GM12878 (cell line): Measurements from ENCODE around the gene BZW2. TPM values are rescaled to one million over a fixed set of nuclear protein-coding genes. Genes with fewer than 3 reads are reported as not detected.

Experiments
- ATAC-seq: fragments of 200-7000 bp; cut with Tn5 transposase; 3 replicates; pipeline ENCODE4 v1.9.1; 2020; ENCODE audit warnings: mild to moderate bottlenecking, moderate library complexity
- BruUV-seq: library from RNA; stranded (reverse); fragments of 400-500 nt; replicated peaks from 2 replicates; lab custom pipeline; 2021; lab: Mats Ljungman, UMichigan
- CTCF ChIA-PET: fragments of 300-600 bp; sonication (Branson Sonifier 250); formaldehyde crosslinking; extraction: SDS; loops from one replicate; lab custom pipeline; 2021; ENCODE audit warnings: inconsistent platforms; lab: Yijun Ruan, JAX
- POLR2A ChIA-PET: fragments of 350-600 bp; formaldehyde crosslinking; extraction: SDS; loops from one replicate; lab custom pipeline; 2021; ENCODE audit warnings: inconsistent platforms; lab: Charles Lee
- RAD21 ChIA-PET: fragments of 300-600 bp; sonication (Branson Sonifier 250); formaldehyde crosslinking; loops from one replicate; lab custom pipeline; 2023; ENCODE audit warnings: antibody characterized with exemption; ENCODE audit not compliant: unreplicated experiment; lab: Charles Lee
- SMC1A ChIA-PET: fragments of 300-600 bp; sonication (Branson Sonifier 250); formaldehyde crosslinking; loops from one replicate; lab custom pipeline; 2023; ENCODE audit not compliant: unreplicated experiment, uncharacterized antibody; lab: Charles Lee
- DNase-seq: peaks from one replicate; pipeline ENCODE4 v3.0.0-alpha.2; 2011; ENCODE audit warnings: low read depth, low spot score
- FAIRE-seq: peaks from 3 replicates; lab custom pipeline; 2011; peaks lifted over from hg19 to GRCh38; lab: Jason Lieb, UNC
- H2AFZ ChIP-seq: 2 replicates; pipeline ENCODE4 v1.6.0; 2011; ENCODE audit warnings: low read depth, low read length, control low read depth; ENCODE audit not compliant: control insufficient read depth
- H3K27ac ChIP-seq: 2 replicates; pipeline ENCODE4 v1.5.1; 2011; ENCODE audit warnings: control low read depth; ENCODE audit not compliant: control insufficient read depth, insufficient read depth
- H3K27me3 ChIP-seq, 2 experiments: replicated peaks in 1 of 2; 2 replicates each; pipeline versions ENCODE4 v1.6.0 to v1.6.1; 2011; ENCODE audit warnings: low read length in 1 of 2; ENCODE audit not compliant: control insufficient read depth in 2 of 2, insufficient read depth in 2 of 2
- H3K36me3 ChIP-seq, 2 experiments: 2 replicates each; pipeline ENCODE4 v1.5.1; 2011; ENCODE audit warnings: low read length in 1 of 2; ENCODE audit not compliant: control insufficient read depth in 2 of 2, insufficient read depth in 2 of 2
- H3K4me1 ChIP-seq: 2 replicates; pipeline ENCODE4 v1.6.1; 2011; ENCODE audit warnings: mild to moderate bottlenecking, low read length, moderate library complexity, mixed read lengths; ENCODE audit not compliant: control insufficient read depth, insufficient read depth
- H3K4me2 ChIP-seq: 2 replicates; pipeline ENCODE4 v1.6.0; 2011; ENCODE audit warnings: control low read depth; ENCODE audit not compliant: control insufficient read depth, insufficient read depth
- H3K4me3 ChIP-seq: fragments of 200-600 bp; sonication (generic); 2 replicates; pipeline ENCODE4 v1.5.1; 2016
- H3K79me2 ChIP-seq: 2 replicates; pipeline ENCODE4 v1.6.0; 2011; ENCODE audit warnings: low read length; ENCODE audit not compliant: control insufficient read depth, insufficient read depth
- H3K9ac ChIP-seq: 2 replicates; pipeline ENCODE4 v1.8.0; 2011; ENCODE audit warnings: low read length, control low read depth, mixed read lengths; ENCODE audit not compliant: control insufficient read depth, insufficient read depth
- H3K9me3 ChIP-seq: replicated peaks from 3 replicates; pipeline ENCODE4 v1.5.1; 2011; ENCODE audit warnings: mild to moderate bottlenecking, low read length; ENCODE audit not compliant: control insufficient read depth, insufficient read depth
- H4K20me1 ChIP-seq: 2 replicates; pipeline ENCODE4 v1.6.0; 2011; ENCODE audit not compliant: control insufficient read depth, insufficient read depth
- HDAC2 ChIP-seq: fragments of 200-600 bp; sonication (generic); IDR thresholded peaks from 2 replicates; pipeline ENCODE4 v1.6.1; 2017
- HDAC6 ChIP-seq: fragments of 200-600 bp; sonication (generic); IDR thresholded peaks from one replicate; pipeline ENCODE4 v1.8.0; 2017; ENCODE audit warnings: antibody characterized with exemption; ENCODE audit not compliant: unreplicated experiment
- KLF5 ChIP-seq: fragments of 450-650 bp; IDR thresholded peaks from 2 replicates; pipeline ENCODE4 v1.6.1; 2014; ENCODE audit warnings: mild to moderate bottlenecking; ENCODE audit not compliant: partially characterized antibody
- NR2C1 ChIP-seq: fragments of 450-650 bp; IDR thresholded peaks from 2 replicates; pipeline ENCODE4 v1.6.1; 2017; ENCODE audit warnings: antibody characterized with exemption, mild to moderate bottlenecking, moderate library complexity
- SIN3A ChIP-seq: IDR thresholded peaks from 2 replicates; pipeline ENCODE4 v1.6.1; 2012; ENCODE audit warnings: low read depth, low read length, improper control_type of control experiment
- TARDBP ChIP-seq: IDR thresholded peaks from 2 replicates; pipeline ENCODE4 v1.6.1; 2016; ENCODE audit warnings: borderline replicate concordance
- WGBS: methylation state at CpG from one replicate; pipeline ENCODE4 v1.1.6; 2016; ENCODE audit warnings: low lambda C conversion rate; ENCODE audit not compliant: insufficient replicate concordance, insufficient coverage; ENCODE audit errors: missing lambda C conversion rate; 5-methylcytosine and 5-hydroxymethylcytosine counted together
- in situ Hi-C: fragments of 300-500 bp; cut with MboI; formaldehyde crosslinking; loops from 9 replicates; pipeline ENCODE4 v1.14.3; 2018; ENCODE audit warnings: mixed read lengths
- intact Hi-C: fragments of 100-400 bp; cut with micrococcal nuclease; formaldehyde crosslinking; loops from one replicate; pipeline ENCODE4 v1.14.2; 2022; ENCODE audit not compliant: unreplicated experiment
- polyA plus RNA-seq, 11 experiments: library from polyadenylated mRNA; depleted of rRNA in 4 of 11; unstranded in 6 of 11; stranded (reverse) in 5 of 11; fragments of >200 nt; fragmentation: Nextera tagmentation in 4 of 11; fragmentation: Illumina TruSeq in 1 of 11; extraction: Ambion mirVana in 4 of 11; extraction: Trizol in 1 of 11; gene quantifications; 1 replicate in 1 of 11; 2 replicates in 10 of 11; pipeline versions ENCODE4 v1.2.1 to v1.2.3, GENCODE V29; 2011 to 2016; ENCODE audit warnings: inconsistent platforms in 2 of 11, missing spikeins in 2 of 11, low read depth in 1 of 11
- total RNA-seq, 4 experiments: library from RNA; depleted of rRNA in 3 of 4; stranded (reverse); fragments of >200 nt in 3 of 4; fragmentation: Illumina TruSeq in 1 of 4; extraction: Trizol in 1 of 4; gene quantifications; 2 replicates each; pipeline versions ENCODE4 v1.2.1 to v1.2.3, GENCODE V29; 2013 to 2021
- TF ChIP-seq, protein P1 (sequence below): fragments of 450-650 bp; IDR thresholded peaks from 2 replicates; pipeline ENCODE4 v1.6.1; 2017; ENCODE audit warnings: mild to moderate bottlenecking
- TF ChIP-seq, protein P2 (sequence below): fragments of 450-650 bp; IDR thresholded peaks from 2 replicates; pipeline ENCODE4 v1.6.1; 2017; ENCODE audit warnings: mild to moderate bottlenecking, moderate library complexity

BZW2 gene
- total and polyA plus RNA-seq, 10 of the 15 experiments (the other 5 are each of a cell fraction or from before 2014, with no cell fraction given) = 1.3 to 6.8 (median 3.1) TPM

DNA sequence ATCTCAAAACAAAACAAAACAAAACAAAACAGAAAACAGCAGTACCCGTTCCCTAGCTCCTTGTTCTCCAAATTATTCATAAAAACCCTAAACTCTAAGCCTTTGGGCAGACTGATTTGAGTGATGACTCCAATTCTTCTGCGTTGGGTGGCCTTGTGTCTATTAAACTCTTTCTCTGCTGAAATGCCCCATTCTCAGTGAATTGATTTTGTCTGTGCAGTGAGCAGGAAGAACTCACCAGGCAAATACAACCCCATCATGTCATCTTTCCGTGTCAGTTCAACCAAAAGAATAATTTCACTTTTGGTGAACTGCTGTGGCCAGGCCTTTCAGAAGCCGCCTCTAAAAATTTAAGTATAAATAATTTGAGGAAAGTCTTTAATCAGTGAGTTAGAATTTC lies 89.0 kb downstream of the BZW2 start:
- 12% methylated on average over 4 of the region's 4 CpGs for WGBS
- DNase-seq = no peak
- ChIA-PET POLR2A (no interaction called here), RAD21 (no interaction called here), CTCF (no interaction called here), SMC1A (no interaction called here)
- no peak for FAIRE-seq
- intact Hi-C loops (no loop called here), in situ Hi-C loops (no loop called here)
- ATAC-seq = no peak
- no peaks in the 10 kb centered on the region; a peak in 1 of 4 replicates for H3K27me3 ChIP-seq
- no peaks in the 10 kb centered on the region for H3K36me3 ChIP-seq
- H4K20me1 ChIP-seq = no peaks in the 10 kb centered on the region
- H3K4me3 ChIP-seq = no peak overlapping the region
- no TSS peak for BruUV-seq
- H3K9ac ChIP-seq = no peak overlapping the region
- TF ChIP-seq HDAC6 = no peak
- TF ChIP-seq NR2C1 = no peak
- no peak overlapping the region for H2AFZ ChIP-seq
- no peaks in the 10 kb centered on the region for H3K9me3 ChIP-seq
- H3K27ac ChIP-seq = no peak overlapping the region
- no peak overlapping the region for H3K4me2 ChIP-seq
- no peaks in the 10 kb centered on the region for H3K79me2 ChIP-seq
- H3K4me1 ChIP-seq = no peaks in the 10 kb centered on the region

DNA sequence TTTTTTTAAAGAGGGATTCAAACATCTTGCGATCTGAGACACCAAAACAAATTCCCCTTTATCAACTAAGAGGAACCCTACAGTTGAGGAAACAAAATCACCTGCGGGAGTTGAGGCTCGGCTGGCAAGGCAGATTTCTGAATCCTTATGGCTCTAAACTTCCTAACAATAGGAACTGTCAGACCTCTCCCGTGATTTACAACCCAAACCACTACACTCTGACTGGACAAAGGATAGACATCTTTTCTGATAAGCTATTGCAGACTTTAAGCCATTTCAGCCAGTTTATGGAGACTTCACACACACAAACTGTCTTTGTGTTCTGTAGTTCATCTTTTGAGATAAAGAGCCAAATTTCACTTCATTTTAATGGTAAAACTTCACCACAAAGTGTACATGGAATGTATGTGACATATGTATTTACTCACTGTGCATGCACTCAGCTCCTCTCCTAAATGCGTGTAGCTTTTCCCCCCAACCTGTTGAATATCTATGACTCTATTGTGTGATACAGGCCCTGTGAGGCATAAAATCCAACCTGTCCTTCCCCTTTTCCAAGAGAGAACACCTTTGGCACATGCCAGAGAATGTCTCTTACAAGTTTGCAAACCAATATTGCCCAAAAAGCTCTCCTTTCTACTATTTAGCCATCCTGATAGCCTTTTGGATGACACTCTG lies 92.2 kb downstream of the BZW2 start:
- H3K9me3 ChIP-seq = no peaks in the 10 kb centered on the region
- RAD21 ChIA-PET = no interaction called here
- POLR2A ChIA-PET = no interaction called here
- no peak overlapping the region for H2AFZ ChIP-seq
- no peaks in the 10 kb centered on the region for H3K4me1 ChIP-seq
- no peak overlapping the region for H3K9ac ChIP-seq
- no peaks in the 10 kb centered on the region; a peak in 1 of 4 replicates for H3K27me3 ChIP-seq
- CTCF ChIA-PET = interaction anchor here (0.9 kb wide), 1 partner anchor 180 kb away, joined by 3 read pairs; no protein-coding TSS in a partner anchor
- no peak for DNase-seq
- WGBS = 47% methylated on average over 5 of the region's 5 CpGs
- BruUV-seq = no TSS peak
- no peaks in the 10 kb centered on the region for H3K79me2 ChIP-seq
- no peaks in the 10 kb centered on the region for H4K20me1 ChIP-seq
- no peaks in the 10 kb centered on the region for H3K36me3 ChIP-seq
- SMC1A ChIA-PET = interaction anchor here (0.9 kb wide), 1 partner anchor 13 kb away, joined by 3 read pairs; no protein-coding TSS in a partner anchor
- H3K4me2 ChIP-seq = no peak overlapping the region
- intact Hi-C loops (no loop called here), in situ Hi-C loops (no loop called here)
- H3K27ac ChIP-seq = no peak overlapping the region
- H3K4me3 ChIP-seq = no peak overlapping the region
- ATAC-seq = no peak
- FAIRE-seq = no peak
- TF ChIP-seq, protein P1, sequence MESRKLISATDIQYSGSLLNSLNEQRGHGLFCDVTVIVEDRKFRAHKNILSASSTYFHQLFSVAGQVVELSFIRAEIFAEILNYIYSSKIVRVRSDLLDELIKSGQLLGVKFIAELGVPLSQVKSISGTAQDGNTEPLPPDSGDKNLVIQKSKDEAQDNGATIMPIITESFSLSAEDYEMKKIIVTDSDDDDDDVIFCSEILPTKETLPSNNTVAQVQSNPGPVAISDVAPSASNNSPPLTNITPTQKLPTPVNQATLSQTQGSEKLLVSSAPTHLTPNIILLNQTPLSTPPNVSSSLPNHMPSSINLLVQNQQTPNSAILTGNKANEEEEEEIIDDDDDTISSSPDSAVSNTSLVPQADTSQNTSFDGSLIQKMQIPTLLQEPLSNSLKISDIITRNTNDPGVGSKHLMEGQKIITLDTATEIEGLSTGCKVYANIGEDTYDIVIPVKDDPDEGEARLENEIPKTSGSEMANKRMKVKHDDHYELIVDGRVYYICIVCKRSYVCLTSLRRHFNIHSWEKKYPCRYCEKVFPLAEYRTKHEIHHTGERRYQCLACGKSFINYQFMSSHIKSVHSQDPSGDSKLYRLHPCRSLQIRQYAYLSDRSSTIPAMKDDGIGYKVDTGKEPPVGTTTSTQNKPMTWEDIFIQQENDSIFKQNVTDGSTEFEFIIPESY = no peak
- no peak for TF ChIP-seq HDAC2
- TF ChIP-seq, protein P2, sequence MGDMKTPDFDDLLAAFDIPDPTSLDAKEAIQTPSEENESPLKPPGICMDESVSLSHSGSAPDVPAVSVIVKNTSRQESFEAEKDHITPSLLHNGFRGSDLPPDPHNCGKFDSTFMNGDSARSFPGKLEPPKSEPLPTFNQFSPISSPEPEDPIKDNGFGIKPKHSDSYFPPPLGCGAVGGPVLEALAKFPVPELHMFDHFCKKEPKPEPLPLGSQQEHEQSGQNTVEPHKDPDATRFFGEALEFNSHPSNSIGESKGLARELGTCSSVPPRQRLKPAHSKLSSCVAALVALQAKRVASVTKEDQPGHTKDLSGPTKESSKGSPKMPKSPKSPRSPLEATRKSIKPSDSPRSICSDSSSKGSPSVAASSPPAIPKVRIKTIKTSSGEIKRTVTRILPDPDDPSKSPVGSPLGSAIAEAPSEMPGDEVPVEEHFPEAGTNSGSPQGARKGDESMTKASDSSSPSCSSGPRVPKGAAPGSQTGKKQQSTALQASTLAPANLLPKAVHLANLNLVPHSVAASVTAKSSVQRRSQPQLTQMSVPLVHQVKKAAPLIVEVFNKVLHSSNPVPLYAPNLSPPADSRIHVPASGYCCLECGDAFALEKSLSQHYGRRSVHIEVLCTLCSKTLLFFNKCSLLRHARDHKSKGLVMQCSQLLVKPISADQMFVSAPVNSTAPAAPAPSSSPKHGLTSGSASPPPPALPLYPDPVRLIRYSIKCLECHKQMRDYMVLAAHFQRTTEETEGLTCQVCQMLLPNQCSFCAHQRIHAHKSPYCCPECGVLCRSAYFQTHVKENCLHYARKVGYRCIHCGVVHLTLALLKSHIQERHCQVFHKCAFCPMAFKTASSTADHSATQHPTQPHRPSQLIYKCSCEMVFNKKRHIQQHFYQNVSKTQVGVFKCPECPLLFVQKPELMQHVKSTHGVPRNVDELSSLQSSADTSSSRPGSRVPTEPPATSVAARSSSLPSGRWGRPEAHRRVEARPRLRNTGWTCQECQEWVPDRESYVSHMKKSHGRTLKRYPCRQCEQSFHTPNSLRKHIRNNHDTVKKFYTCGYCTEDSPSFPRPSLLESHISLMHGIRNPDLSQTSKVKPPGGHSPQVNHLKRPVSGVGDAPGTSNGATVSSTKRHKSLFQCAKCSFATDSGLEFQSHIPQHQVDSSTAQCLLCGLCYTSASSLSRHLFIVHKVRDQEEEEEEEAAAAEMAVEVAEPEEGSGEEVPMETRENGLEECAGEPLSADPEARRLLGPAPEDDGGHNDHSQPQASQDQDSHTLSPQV = no peak
- TF ChIP-seq TARDBP = no peak
- TF ChIP-seq SIN3A = no peak
- TF ChIP-seq KLF5 = no peak
